Mesothelial cell of epicardium (in vitro differentiated cells): Measurements from ENCODE around the gene PPM1N. TPM values are rescaled to one million over a fixed set of nuclear protein-coding genes. Genes with fewer than 3 reads are reported as not detected.
A peak's percentile ranks its signal among the peaks of the same experiment; 100 is the strongest.
"Not testable (repeated sequence)": the region's sequence is repeated elsewhere in the genome, so short reads cannot be mapped to it uniquely, and the experiment has no call there.

Experiments
- DNase-seq, 2 experiments: peaks; one replicate each; pipeline ENCODE4 v3.0.0; 2021; ENCODE audit warnings: low spot score in 2 of 2; ENCODE audit not compliant: unreplicated experiment in 2 of 2
- H3K27ac Mint-ChIP-seq: 2 replicates; pipeline ENCODE4 v1.8.0; 2021; ENCODE audit warnings: mixed read lengths
- H3K27me3 Mint-ChIP-seq: 2 replicates; pipeline ENCODE4 v1.8.0; 2021; ENCODE audit warnings: low read depth, mixed read lengths
- H3K36me3 Mint-ChIP-seq: 2 replicates; pipeline ENCODE4 v1.8.0; 2021; ENCODE audit warnings: mixed read lengths
- H3K4me1 Mint-ChIP-seq: 2 replicates; pipeline ENCODE4 v1.8.0; 2021; ENCODE audit warnings: mixed read lengths
- H3K4me3 Mint-ChIP-seq: 2 replicates; pipeline ENCODE4 v1.8.0; 2021; ENCODE audit warnings: mild to moderate bottlenecking, moderate library complexity, mixed read lengths
- H3K9me3 Mint-ChIP-seq: 2 replicates; pipeline ENCODE4 v1.8.0; 2021; ENCODE audit warnings: mixed read lengths
- CTCF ChIP-seq: fragments of 200-600 bp; sonication (generic); IDR thresholded peaks from one replicate; pipeline ENCODE4 v1.5.0; 2021; ENCODE audit warnings: antibody characterized with exemption; ENCODE audit not compliant: unreplicated experiment
- total RNA-seq: library from RNA; stranded (reverse); gene quantifications from 3 replicates; pipeline ENCODE4 v1.2.1, GENCODE V29; 2021

PPM1N gene
- total RNA-seq, 1 donor from 2014 or later: 0.60 TPM

- Mint-ChIP-seq H3K36me3 (no peaks in the 10 kb centered on the region), H3K4me1 (peaks cover 8% of the 10 kb centered on the region), H3K27ac (peak within 1 kb of the TSS; percentile 96), H3K27me3 (peaks cover 3% of the 10 kb centered on the region), H3K4me3 (peak within 1 kb of the TSS; percentile 91), H3K9me3 (no peaks in the 10 kb centered on the region)
- no peak for TF ChIP-seq CTCF
- DNase-seq: peak in 1 of 2 experiments; percentile 82
These were observed 9.0 kb downstream of the PPM1N start, which contains the start of gene VASP for GRCh38 chr19:45506989-45507871. VASP (plus strand) TSS chr19:45507479; CDS start chr19:45507772, 293 bp downstream.

GRCh38 chr19:45507872-45508416, 9.7 kb downstream of the PPM1N start:
- peak overlapping the region; percentile 34 for H3K27ac Mint-ChIP-seq
- H3K36me3 Mint-ChIP-seq: no peaks in the 10 kb centered on the region
- TF ChIP-seq CTCF: no peak
- DNase-seq: no peak
- no peaks in the 10 kb centered on the region for H3K9me3 Mint-ChIP-seq
- H3K4me1 Mint-ChIP-seq: peaks cover 8% of the 10 kb centered on the region
- H3K27me3 Mint-ChIP-seq: no peaks in the 10 kb centered on the region
- peak overlapping the region; percentile 83 for H3K4me3 Mint-ChIP-seq

GRCh38 chr19:45508417-45508860, 10.2 kb downstream of the PPM1N start:
- Mint-ChIP-seq H3K4me1 (peaks cover 8% of the 10 kb centered on the region), H3K36me3 (no peaks in the 10 kb centered on the region), H3K27ac (peak overlapping the region; percentile 34), H3K9me3 (no peaks in the 10 kb centered on the region), H3K4me3 (peak overlapping the region; percentile 83), H3K27me3 (no peaks in the 10 kb centered on the region)
- TF ChIP-seq CTCF: no peak
- DNase-seq: peak in 1 of 2 experiments; percentile 51

- Mint-ChIP-seq H3K4me3 (peak overlapping the region; percentile 83), H3K27ac (peak overlapping the region; percentile 88), H3K36me3 (no peaks in the 10 kb centered on the region), H3K27me3 (no peaks in the 10 kb centered on the region), H3K9me3 (no peaks in the 10 kb centered on the region), H3K4me1 (peaks cover 8% of the 10 kb centered on the region)
- no peak for DNase-seq
- TF ChIP-seq CTCF: no peak
These were observed 10.8 kb downstream of the PPM1N start for GRCh38 chr19:45508861-45509691.

- DNase-seq: no peak
- Mint-ChIP-seq H3K27me3 (no peaks in the 10 kb centered on the region), H3K9me3 (no peaks in the 10 kb centered on the region), H3K4me1 (peaks cover 8% of the 10 kb centered on the region), H3K36me3 (no peaks in the 10 kb centered on the region), H3K27ac (peak overlapping the region; percentile 88), H3K4me3 (peak overlapping the region; percentile 56)
- TF ChIP-seq CTCF: no peak
These were observed 11.4 kb downstream of the PPM1N start for GRCh38 chr19:45509692-45510015.

GRCh38 chr19:45510352-45510751, 12.1 kb downstream of the PPM1N start:
- not testable (repeated sequence) for H3K36me3 Mint-ChIP-seq, H3K27ac Mint-ChIP-seq, H3K9me3 Mint-ChIP-seq, H3K27me3 Mint-ChIP-seq, DNase-seq, H3K4me1 Mint-ChIP-seq
- peak overlapping the region; percentile 13 for H3K4me3 Mint-ChIP-seq
